ENCODE data around the gene VPS45.
"Not testable (repeated sequence)": the region's sequence is repeated elsewhere in the genome, so short reads cannot be mapped to it uniquely, and the experiment has no call there.

The VPS45 gene

DNA sequence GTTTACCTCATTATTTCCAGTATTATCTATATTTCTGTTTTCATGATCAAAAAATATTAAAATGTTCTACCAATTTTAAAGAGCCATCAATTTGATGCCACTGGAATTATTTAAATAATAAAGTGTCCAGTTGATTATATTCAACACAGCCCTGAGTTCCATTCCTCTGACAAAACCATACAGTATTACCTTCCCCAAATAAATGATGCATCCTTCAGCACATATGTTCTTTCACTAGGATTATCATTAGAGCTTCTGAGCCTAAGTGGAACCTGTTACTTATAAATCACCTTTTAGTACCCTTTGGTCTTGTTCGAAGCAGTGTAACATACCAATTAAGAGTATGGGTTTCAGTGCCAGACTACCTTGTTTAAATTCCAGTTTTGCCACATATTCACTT is 64.8 kb downstream of the VPS45 start:
- no peak for DNase-seq (ENCODE audit: low read depth, low spot score)

DNA sequence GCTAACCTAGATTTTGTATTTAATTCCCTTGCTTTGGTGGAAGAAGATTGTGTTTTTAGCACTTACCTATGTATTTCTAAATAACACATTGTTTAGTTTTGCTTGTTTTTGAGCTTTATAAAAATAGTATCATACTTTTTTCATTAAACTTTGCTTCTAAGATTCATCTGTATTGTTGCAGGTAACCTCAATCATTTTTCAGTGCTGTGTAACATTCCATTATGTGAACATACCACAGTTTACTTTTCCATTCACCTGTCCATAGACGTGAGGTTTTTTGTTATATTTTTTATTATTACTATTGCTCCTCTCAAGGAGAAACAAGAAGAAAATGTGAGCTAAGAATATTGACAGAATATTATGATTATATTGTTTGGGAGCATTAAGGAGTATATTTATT is 67.0 kb downstream of the VPS45 start:
- DNase-seq (ENCODE audit: low read depth, low spot score) = no peak

DNA sequence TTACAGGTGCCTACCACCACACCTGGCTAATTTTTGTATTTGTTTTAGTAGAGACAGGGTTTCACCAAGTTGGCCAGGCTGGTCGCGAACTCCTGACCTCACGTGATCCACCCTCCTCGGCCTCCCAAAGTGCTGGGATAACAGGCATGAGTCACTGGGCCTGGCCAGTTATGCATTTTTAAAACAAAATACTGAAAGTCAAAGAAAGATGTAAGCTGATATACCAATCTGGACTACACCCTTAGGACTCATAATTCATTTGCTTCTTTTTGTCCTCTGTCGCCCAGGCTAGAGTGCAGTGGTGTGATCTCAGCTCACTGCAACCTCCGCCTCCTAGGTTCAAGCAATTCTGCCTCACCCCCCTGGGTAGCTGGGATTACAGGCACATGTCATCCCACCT is 67.8 kb downstream of the VPS45 start:
- DNase-seq (ENCODE audit: low read depth, low spot score) = not testable (repeated sequence)

DNA sequence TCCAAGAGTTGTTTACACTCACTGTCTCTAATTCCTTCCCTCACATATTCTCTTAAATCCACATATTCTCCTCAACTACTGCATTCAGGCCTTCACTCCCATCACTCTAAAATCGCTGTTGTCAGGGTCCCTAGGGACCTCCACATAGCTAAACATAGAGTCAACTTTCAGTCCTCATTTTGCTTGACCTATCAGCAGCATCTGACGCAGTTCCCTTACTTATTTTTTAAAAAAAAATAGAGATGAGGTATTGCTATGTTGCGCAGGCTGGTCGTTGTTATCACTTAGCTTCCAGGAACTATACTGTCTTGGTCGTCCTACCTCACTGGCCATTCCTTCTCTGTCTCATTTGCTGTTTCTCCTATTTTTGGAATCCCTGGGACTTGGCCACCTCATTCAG is 70.5 kb downstream of the VPS45 start:
- no peak for DNase-seq (ENCODE audit: low read depth, low spot score)

DNA sequence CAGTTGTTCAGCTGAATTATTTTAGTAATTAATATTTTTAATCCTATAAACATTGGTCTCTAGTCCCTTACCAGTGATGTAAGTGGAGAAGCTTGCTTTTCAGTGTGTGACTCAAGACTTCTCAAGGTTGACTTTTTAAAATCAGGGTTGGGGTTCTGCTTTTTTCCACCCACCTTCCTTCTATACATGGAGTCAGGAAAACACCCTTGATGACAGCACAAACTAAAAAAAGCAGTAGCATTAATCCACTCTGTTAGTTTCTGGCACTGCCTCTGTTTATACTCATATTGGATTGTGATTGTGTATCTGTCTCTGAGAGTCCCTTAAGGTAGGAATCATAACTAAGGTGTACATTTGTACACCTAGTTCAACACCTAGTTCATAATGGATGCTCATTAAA is 73.9 kb downstream of the VPS45 start:
- DNase-seq (ENCODE audit: low read depth, low spot score) = no peak

DNA sequence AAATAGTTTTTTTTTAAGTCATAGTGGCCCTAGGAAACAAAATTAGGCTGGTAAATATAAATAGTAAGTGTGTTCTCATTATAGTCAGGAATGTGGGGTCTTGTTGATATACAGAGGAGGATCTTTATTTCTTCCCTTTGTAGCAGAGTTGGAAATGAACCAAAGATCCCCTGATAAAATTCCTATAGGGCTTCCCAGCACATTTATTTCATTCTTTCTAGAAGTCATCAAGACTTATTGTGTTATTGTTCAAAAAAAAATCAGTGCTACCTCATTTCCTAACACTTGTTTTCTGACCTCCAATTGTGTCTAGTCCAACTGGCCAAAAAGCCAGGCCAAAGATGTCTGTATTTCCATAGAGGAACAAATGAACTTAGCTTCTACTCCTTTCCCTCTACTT is 74.5 kb downstream of the VPS45 start:
- DNase-seq (ENCODE audit: low read depth, low spot score) = no peak

DNA sequence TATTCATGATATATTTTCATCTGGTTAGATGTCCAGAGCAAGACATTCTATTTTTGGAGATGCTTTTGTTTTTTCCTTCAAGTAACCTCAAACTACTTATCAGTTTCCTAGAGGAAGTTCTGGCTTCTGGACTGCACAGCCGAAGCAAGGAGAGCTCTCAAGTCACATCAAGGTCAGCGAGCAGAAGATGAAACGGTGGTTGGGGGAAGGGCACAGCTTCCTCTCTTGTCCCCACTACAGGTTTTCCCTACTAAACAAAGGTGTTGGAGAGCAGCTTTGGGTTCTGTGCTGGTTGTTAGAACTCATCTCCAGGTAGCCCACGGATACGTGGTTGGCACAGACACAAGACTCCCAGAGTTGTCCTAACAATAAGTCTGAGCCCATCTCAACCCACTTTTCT is 77.0 kb downstream of the VPS45 start:
- no peak for DNase-seq (ENCODE audit: low read depth, low spot score)

DNA sequence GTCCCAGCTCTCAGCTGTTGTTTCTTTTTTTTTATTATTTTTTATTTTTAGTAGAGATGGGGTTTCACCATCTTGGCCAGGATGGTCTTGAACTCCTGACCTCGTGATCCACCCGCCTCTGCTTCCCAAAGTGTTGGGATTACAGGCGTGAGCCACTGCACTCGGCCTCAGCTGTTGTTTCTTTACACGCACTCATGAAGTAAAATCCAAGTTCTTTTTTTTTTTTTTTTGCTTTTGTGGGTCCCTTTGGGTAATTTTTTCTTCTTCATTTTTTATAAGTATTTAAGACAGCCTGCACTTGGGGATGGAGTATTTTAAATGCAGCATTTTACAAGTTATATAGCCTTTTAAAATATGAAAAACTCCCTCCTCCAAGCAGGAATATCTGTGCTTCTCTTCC is 78.4 kb downstream of the VPS45 start:
- DNase-seq (ENCODE audit: low read depth, low spot score) = not testable (repeated sequence)

DNA sequence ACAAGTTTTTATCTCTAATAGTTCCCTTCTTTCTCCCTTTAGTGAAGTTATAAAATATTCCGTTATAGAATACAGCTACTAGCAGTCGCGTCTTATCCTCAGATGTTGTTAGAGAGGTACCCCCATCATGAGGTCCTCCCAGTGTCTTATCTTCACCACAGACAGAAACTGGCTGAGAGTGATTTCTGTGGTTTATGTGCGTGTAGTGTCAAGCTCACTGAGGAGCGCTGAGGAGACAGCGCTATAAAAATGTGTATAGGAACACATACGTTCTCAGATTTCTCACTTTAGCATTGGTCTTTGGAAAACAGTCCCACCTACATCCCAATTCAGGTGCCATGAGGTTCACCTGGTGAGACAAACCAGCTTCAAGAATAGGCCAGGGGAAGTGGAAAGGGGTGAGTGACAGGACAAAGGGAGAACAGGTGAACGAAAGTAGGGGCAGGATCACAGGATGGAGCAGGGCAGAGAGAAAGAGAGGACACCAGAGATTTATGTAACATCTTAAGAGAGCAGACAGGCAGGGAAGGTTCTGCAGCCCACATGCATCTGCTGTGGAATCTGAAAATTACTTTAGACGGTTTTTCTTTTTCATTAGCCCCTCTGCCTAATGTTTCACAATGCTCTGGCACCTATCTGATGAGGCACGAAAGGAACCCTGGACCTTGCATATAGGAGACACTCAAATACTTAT is 79.4 kb downstream of the VPS45 start:
- no peak for DNase-seq (ENCODE audit: low read depth, low spot score)

DNA sequence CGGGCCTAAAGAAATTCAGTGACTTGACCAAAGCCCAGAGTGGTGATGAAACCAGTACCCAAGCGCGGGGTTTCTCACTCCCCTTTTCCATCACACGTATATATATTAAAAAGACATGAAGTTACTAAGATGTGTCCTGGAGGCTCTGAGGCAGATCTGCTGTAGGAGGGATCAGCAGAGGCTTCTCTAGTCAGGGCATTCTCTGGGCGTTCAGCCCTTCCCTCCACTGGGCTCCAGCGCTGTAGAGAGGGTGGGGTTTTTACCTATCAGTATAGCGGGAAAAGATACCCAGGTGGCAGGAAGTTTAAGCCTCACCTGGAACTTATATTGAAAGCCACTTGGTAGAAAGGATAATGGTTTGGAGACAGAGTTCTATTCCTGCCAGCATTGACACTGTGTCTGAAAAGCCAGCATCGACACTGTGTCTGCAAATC is 81.3 kb downstream of the VPS45 start:
- DNase-seq (ENCODE audit: low read depth, low spot score) = no peak

DNA sequence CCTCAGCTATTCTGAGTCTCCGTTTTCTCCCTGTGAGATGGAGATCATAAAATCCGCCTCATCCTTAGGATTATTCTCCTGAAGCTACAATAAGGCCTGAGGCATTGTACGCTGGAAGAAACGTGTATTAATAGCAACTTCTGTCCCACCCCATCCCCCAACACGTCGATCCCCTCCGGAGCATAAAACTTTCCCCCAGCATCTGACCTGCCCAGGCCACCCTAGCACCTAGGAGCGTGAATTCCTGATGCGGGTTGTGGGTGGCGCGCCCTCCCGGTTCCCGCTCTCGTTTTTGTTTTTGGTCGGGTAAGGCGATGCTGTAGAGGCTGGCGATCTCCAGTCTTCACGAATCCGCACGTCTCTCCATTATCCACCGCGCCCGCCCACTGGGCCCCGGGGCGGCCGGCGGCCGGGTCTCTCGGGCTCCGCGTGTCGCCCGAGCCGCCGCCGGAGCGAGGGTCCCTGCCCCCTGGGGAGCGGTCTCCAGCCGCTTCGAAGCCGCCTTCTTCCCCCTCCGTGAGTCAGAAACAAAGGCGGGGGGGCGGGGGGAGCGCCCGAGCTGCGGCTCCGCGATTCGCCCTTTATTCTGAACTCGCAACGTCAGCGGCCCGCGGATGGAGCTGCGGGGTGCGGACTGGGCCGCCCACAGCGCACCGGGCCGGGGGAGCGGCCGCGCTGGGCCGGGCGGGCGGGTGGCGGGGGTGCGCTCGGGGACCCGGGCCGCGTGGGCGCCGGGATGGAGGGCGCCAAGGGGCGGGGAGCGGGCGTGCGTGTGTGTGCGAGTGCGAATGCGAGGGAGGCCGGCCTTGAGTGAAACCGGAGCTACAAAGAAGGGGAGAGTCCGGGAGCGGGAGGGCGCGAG is 81.9 kb downstream of the VPS45 start, which contains the start of gene PLEKHO1:
PLEKHO1 (plus strand) TSS at position 646 of the 862 bp plus-strand sequence. CDS start 342 bp downstream, outside the sequence.
- DNase-seq (ENCODE audit: low read depth, low spot score) = peak; percentile 70

DNA sequence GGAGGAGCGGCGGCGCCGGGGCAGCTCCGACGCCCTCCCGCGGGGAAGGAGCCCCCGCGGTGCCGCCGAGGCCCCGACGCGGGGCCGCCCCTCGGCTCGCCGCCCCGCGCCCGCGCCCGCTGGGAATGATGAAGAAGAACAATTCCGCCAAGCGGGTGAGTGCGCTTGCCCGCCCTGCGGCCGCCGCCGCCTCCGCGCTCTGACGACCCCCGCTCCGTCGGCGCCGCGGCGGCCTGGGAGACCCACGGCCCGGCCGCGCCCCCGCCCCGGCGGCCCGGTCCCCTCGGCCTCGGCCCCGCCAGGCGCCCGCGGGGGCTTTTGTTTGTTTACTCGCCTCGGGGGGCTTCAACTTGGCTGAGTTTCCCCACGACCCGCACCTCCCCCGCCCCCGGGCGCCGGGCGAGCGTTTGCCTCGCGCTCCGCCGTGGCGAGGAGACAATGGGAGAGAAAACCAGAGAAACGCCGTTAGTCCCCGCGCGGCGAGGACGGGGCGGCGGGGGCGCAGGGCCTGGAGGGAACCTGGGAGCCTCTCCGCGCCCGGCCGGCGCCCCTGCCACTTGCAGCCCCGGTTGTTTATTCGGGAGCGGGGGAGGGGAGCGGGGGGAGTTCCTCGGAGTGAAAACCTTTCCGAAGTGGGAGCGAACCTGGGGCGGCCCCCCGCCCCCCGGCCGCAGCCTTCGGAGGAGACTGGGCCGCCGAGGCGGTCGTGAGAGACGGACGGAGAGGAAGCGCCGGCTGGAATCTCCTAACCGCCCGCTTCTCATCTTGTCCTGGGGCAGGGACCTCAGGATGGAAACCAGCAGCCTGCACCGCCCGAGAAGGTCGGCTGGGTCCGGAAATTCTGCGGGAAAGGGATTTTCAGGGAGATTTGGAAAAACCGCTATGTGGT is 82.8 kb downstream of the VPS45 start:
- DNase-seq (ENCODE audit: low read depth, low spot score) = no peak

DNA sequence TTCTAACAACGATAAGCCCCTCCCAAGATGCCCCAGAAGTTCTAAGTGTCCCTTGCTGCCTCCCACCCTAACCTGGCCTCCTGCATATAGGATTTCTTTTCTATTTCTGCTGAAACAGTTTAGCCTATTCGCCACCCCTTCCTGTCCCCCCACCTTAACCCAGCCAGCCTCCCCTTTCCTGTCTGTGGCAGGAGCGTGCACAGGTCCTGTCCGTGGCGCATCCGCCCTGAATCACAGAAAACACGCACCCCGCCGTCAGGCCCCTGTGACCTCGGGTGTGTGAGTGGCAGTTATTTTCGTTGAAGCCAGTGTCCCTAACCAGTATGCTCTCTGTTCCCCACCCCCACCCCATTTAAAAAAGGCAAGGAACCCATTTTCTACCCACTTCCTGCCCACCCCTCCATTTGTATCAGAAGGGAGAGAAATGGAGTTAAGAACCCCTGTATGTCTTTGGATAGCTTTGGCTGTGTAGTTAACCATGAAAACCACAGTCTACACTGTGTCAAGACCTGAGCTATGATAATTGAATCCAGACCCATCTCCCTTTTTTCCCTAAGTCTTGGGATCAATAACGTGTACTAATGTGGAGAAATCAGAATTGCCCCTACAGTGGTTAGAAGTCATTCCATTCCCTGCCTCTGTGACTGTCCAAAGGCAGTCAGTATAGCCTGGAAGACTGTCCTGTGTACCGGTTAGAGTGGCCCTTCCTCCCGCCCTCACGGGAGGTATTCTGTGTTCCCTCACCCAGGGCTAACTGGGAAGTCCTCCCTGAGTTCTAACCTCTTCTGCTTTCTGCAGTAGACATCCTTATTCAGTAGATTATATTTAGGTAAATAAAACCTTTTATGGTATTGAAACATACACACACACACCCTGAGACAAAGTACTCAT is 84.0 kb downstream of the VPS45 start:
- DNase-seq (ENCODE audit: low read depth, low spot score) = no peak

DNA sequence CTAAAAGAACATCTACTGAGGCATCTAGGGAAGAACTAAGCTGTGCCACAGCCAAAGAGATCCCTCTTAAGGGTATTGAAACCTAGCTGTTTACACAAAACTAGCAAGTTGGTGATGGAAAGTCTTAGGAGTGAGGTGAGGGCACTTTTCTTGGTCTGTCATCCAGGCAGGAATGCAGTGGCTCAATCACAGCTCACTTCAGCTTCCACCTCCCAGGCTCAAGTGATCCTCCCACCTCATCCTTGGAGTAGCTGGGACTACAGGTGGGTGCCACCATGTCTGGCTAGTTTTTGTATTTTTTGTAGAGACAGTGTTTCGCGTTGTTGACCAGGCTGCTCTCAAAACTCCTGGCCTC is 84.6 kb downstream of the VPS45 start:
- no peak for DNase-seq (ENCODE audit: low read depth, low spot score)

DNA sequence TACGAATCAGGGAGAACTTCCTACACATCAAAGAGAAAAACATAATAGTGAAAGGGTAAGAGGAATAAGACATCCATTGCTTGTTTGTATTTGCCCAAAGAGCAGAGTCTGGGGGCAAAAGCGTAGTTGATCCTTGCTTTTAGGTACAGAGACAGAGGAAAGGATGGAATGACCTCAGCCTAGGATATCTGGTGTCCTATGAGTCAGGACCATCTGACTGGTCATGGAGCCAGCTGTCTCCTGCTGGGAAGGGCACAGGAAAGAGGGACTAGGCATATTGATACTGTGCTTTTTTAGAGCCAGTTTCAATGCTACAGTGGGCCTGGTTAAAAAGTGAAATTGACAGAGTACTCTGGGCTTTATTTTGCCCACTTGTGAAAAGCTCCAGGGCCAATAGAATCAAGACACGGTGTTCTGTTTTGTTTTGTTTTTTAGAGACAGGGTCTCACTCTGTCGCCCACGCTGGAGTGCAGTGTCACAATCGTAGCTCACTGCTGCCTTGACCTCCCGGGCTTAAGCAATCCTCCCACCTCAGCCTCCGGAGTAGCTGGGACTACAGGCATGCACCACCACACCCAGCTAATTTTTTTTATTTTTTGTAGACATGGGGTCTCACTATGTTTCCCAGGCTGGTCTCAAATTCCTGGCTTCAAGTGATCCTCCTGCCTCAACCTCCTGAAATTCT is 85.3 kb downstream of the VPS45 start:
- DNase-seq (ENCODE audit: low read depth, low spot score) = no peak

DNA sequence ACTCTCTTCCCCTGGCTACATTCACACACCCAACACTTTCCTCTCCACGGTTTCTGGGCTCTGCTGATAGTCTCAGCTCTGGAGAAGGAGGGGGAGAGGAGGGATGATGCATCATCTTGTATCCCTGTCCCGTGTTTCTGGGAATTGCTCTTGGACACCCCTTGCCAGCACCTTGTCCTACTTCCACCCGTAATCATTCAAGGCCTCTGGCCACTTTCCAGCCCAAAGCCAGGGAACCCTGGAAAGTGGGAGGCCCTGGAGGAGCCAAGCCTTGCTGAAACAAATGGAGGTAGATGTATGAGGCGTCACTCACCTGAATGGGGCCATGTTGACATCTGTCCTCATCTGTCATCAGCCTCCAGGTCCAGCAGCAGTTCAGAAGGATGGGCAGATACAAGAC is 86.6 kb downstream of the VPS45 start:
- DNase-seq (ENCODE audit: low read depth, low spot score) = no peak

DNA sequence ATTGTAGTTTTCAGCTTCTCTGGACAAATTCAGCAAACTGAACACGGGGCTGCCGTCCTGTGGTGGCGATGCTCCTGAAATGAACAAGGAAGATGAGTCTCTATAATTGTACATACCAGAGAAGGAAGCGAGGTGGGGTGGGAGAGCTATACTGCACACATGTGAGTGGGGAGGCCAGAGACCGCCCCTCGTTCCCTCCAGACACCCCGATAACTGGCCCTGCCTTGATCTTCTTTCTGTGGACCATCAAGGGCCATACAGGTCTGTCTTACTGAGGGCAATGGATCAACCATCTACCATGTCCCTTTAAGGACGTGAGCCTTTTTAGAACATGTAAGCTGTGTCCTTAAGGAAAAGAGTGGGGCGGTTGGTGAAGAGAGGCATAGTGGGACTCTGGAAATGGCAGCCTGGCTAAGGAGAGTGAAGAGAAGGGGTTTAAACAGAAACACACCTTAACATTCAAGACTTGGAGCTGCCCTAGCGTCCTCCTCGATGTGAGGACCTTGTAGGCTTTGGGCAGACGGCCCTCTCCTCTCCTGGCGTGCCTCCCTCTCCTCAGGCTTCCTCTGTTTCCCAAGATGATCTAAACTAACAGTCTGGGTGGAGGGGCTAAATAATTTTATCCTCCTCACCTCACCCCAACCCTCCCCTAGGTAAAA is 88.0 kb downstream of the VPS45 start:
- no peak for DNase-seq (ENCODE audit: low read depth, low spot score)

DNA sequence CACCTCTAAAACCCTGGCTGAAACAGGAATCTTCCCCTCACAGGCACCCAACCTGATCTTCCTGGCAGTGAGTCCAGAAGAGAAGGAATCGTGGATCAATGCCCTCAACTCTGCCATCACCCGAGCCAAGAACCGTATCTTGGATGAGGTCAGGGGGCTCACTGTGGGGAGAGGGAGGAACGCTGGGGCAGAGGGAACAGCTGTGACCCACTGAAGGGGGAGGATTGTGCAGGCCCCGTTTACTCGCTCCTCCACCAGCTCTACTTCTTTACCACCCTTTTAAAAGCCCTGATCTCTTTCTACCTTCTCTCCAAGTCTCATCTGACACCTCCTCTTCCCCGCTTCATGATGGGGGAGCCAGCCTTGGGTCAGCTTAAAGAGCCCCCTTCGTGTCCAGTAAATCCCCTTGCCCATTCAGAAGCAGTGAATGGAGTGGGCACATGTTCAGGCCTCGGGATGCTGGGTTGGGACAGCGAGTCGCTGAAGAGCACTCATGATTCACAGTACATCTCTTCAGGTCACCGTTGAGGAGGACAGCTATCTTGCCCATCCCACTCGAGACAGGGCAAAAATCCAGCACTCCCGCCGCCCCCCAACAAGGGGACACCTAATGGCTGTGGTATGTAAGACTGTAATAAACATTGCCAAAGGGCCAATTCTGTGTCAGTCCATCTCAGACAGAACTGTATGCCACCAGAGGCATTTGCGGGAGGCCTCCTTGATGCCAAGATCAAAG is 89.5 kb downstream of the VPS45 start:
- DNase-seq (ENCODE audit: low read depth, low spot score) = no peak

DNA sequence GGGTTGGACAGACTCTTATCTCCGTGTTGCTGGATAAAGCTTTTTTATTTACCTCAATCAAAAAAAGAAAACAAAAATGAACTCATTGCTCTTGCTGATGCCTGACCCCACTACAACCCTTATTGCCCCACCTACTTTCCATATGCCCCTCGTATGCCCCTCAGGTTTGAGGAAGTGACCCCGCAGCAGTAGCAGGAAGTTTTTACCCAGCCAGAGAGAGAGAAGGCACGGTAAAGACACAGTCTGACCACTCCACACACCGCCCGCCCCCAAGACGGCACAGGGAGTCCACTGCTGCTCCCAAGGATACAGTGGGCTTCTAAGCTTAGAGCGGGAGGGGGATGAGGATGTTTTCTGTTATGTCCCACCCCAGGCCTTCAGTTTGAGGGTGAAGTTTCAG is 92.0 kb downstream of the VPS45 start:
- DNase-seq (ENCODE audit: low read depth, low spot score) = no peak
